Fibroblast of pulmonary artery (primary cell): ENCODE measurements around the gene KCNMB2.

Source experiments
- DNase-seq: peaks from one replicate; pipeline ENCODE4 v3.0.0-alpha.2; 2010; ENCODE audit warnings: low read depth
- H3K4me3 ChIP-seq: replicated peaks from 2 replicates; pipeline ENCODE4 v1.5.1; 2011; ENCODE audit warnings: low read depth, mild to moderate bottlenecking, control low read depth, low read length, moderate library complexity
- CTCF ChIP-seq: IDR thresholded peaks from 2 replicates; pipeline ENCODE4 v1.5.1; 2011; ENCODE audit warnings: mild to moderate bottlenecking, control low read depth, low read length, inconsistent platforms; ENCODE audit errors: missing control alignments

The KCNMB2 gene

GRCh38 chr3:178875157-178875556, 338.9 kb downstream of the KCNMB2 start:
- no peak overlapping the region for H3K4me3 ChIP-seq
- no peak for DNase-seq
- no peak for TF ChIP-seq CTCF

- no peak for DNase-seq
- no peak for TF ChIP-seq CTCF
- no peak overlapping the region for H3K4me3 ChIP-seq
Observed at GRCh38 chr3:178875836-178876235, 339.6 kb downstream of the KCNMB2 start.

- H3K4me3 ChIP-seq, result no peak overlapping the region
- TF ChIP-seq CTCF, result no peak
- DNase-seq, result no peak
Observed at GRCh38 chr3:178880274-178880673, 344.0 kb downstream of the KCNMB2 start.
